Calu3 (cell line): ENCODE results near the gene NLRP9. TPM values are rescaled to one million over a fixed set of nuclear protein-coding genes. Genes with fewer than 3 reads are reported as not detected.

Experiments used
- BruUV-seq: library from RNA; stranded (reverse); fragments of 400-500 nt; replicated peaks from 2 replicates; lab custom pipeline; 2021; lab: Mats Ljungman, UMichigan
- CTCF ChIA-PET: fragments of 300-600 bp; sonication (Branson Sonifier 250); formaldehyde crosslinking; loops from one replicate; lab custom pipeline; 2022; ENCODE audit warnings: antibody characterized with exemption; lab: Charles Lee
- DNase-seq: peaks from one replicate; pipeline ENCODE4 v3.0.0; 2022
- H3K27ac Mint-ChIP-seq: one replicate; pipeline ENCODE4 v1.8.0; 2022; ENCODE audit warnings: mixed read lengths; ENCODE audit not compliant: unreplicated experiment
- H3K27me3 Mint-ChIP-seq: one replicate; pipeline ENCODE4 v1.8.0; 2022; ENCODE audit warnings: mixed read lengths; ENCODE audit not compliant: unreplicated experiment
- H3K36me3 Mint-ChIP-seq: one replicate; pipeline ENCODE4 v1.8.0; 2022; ENCODE audit warnings: mild to moderate bottlenecking, moderate library complexity, mixed read lengths; ENCODE audit not compliant: insufficient read depth, unreplicated experiment
- H3K4me1 Mint-ChIP-seq: one replicate; pipeline ENCODE4 v1.8.0; 2022; ENCODE audit warnings: mild to moderate bottlenecking, low read depth, mixed read lengths; ENCODE audit not compliant: unreplicated experiment
- H3K4me3 Mint-ChIP-seq: one replicate; pipeline ENCODE4 v1.8.0; 2022; ENCODE audit warnings: mild to moderate bottlenecking, low read depth, moderate library complexity, mixed read lengths; ENCODE audit not compliant: unreplicated experiment
- H3K9me3 Mint-ChIP-seq: one replicate; pipeline ENCODE4 v1.8.0; 2022; ENCODE audit warnings: low read depth, mixed read lengths; ENCODE audit not compliant: unreplicated experiment
- intact Hi-C: fragments of 100-400 bp; cut with micrococcal nuclease; formaldehyde crosslinking; loops from one replicate; pipeline ENCODE4 v1.10.0; 2022; ENCODE audit not compliant: unreplicated experiment
- total RNA-seq: library from RNA; stranded (reverse); gene quantifications from 2 replicates; pipeline ENCODE4 v1.2.3, GENCODE V29; 2022
- TF ChIP-seq, protein P1 (sequence below): fragments of 200-600 bp; IDR thresholded peaks from one replicate; pipeline ENCODE4 v1.8.0; 2022; ENCODE audit warnings: antibody characterized with exemption; ENCODE audit not compliant: unreplicated experiment

NLRP9 gene
- total RNA-seq, 1 experiment from 2014 or later = not detected

DNA sequence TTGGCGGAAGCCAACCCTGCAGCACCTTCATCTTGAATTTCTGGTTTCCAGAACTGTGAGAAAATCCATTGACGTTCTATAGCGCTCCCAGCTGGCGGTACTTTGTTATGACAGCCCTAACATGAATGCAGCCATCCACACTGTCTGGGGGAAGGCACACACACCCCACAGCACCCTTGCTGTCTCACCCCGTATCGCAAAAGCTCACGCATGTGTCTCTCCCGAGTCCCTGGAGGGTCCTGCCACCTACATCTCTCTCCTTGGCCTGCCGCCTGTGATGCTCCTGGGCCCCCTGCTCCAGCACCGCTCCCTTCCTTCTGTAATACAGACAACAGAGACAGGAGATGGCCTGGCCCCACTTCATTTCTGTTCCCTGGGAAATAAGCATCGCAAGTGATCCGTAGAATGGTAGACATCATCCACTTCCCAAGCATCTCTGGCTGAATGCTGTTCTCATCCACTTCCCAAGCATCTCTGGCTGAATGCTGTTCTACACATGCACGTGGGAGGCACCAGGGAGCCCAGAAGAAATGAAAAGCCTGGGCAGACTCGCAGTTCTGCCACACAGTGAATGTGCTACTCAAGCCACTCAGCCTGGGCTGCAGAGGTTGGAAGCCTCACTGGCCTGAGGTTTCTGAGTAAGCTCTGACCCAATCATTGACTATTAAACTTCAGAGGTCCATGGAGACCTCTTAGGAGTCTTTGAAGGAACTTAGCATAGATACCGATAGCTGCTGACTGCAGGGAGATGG, 33.5 kb downstream of the NLRP9 start:
- no peak for DNase-seq
- Mint-ChIP-seq H3K27ac (no peak overlapping the region), H3K27me3 (peaks cover 14% of the 10 kb centered on the region), H3K4me3 (no peak overlapping the region), H3K4me1 (no peaks in the 10 kb centered on the region), H3K9me3 (peaks cover 3% of the 10 kb centered on the region), H3K36me3 (peaks cover 39% of the 10 kb centered on the region)
- no TSS peak for BruUV-seq
- intact Hi-C loops = no loop called here
- TF ChIP-seq, protein P1, sequence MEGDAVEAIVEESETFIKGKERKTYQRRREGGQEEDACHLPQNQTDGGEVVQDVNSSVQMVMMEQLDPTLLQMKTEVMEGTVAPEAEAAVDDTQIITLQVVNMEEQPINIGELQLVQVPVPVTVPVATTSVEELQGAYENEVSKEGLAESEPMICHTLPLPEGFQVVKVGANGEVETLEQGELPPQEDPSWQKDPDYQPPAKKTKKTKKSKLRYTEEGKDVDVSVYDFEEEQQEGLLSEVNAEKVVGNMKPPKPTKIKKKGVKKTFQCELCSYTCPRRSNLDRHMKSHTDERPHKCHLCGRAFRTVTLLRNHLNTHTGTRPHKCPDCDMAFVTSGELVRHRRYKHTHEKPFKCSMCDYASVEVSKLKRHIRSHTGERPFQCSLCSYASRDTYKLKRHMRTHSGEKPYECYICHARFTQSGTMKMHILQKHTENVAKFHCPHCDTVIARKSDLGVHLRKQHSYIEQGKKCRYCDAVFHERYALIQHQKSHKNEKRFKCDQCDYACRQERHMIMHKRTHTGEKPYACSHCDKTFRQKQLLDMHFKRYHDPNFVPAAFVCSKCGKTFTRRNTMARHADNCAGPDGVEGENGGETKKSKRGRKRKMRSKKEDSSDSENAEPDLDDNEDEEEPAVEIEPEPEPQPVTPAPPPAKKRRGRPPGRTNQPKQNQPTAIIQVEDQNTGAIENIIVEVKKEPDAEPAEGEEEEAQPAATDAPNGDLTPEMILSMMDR = no peak
- CTCF ChIA-PET = interaction anchor here (0.9 kb wide), 1 partner anchor 57 kb away, joined by 3 read pairs; the partner anchor contains the start of gene CCDC106

GRCh38 chr19:55703790-55704215, 34.4 kb downstream of the NLRP9 start:
- no peak for DNase-seq
- Mint-ChIP-seq H3K27me3 (peaks cover 5% of the 10 kb centered on the region), H3K4me1 (no peaks in the 10 kb centered on the region), H3K4me3 (no peak overlapping the region), H3K27ac (no peak overlapping the region), H3K36me3 (peaks cover 40% of the 10 kb centered on the region), H3K9me3 (peaks cover 3% of the 10 kb centered on the region)
- intact Hi-C loops = no loop called here
- CTCF ChIA-PET = no interaction called here
- no TSS peak for BruUV-seq
- TF ChIP-seq, protein P1 = peak; percentile 60

DNA sequence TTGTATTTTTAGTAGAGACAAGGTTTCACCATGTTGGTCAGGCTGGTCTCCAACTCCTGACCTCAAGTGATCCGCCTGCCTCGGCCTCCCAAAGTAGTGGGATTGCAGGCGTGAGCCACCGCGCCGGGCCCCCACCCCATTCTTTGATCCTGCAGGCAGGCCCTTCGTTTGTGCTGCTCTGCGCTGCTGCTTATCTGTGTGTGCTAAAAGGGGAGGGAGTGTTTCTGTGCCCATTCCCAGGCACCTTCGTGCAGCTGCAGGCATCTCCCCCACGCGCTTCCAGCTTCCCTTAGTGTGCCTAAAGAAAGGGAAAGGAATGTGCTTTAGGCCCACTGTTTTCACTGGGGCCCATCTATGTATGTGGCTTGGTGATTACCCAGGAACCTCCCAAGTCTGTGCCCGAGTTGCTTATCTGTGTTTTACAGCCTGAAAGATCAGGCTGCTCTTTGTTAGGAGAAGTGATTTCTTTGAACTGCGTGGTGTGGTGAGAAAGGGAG, 36.0 kb downstream of the NLRP9 start:
- H3K36me3 Mint-ChIP-seq = peaks cover 45% of the 10 kb centered on the region
- no peaks in the 10 kb centered on the region for H3K27me3 Mint-ChIP-seq
- DNase-seq = no peak
- CTCF ChIA-PET = no interaction called here
- no TSS peak for BruUV-seq
- no peak overlapping the region for H3K27ac Mint-ChIP-seq
- H3K9me3 Mint-ChIP-seq = peaks cover 3% of the 10 kb centered on the region
- no peak overlapping the region for H3K4me3 Mint-ChIP-seq
- intact Hi-C loops = no loop called here
- H3K4me1 Mint-ChIP-seq = no peaks in the 10 kb centered on the region
- TF ChIP-seq, protein P1 = no peak

DNA sequence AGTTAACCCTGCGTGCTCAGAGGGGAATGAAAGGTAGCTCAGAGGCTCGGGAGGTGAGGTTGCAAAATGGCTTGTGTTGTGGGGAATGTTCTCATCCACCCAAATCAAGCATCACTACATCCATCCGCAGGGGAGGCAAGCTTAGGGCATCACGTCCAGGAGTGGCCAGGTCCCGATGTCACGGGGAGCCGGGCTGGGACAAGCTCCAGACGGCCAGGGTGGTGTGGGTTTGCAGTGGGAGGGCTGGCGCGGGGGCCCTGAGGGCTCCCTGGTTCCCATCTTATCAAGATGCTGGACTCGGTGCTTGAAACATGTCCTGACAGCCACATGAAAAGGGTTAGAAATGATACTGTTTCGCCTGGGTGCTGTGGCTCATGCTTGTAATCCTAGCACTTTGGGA, 37.4 kb downstream of the NLRP9 start:
- Mint-ChIP-seq H3K36me3 (peaks cover 58% of the 10 kb centered on the region), H3K27ac (no peak overlapping the region), H3K9me3 (peaks cover 3% of the 10 kb centered on the region), H3K27me3 (no peaks in the 10 kb centered on the region), H3K4me1 (no peaks in the 10 kb centered on the region), H3K4me3 (no peak overlapping the region)
- TF ChIP-seq, protein P1 = no peak
- BruUV-seq = no TSS peak
- no peak for DNase-seq
- CTCF ChIA-PET = no interaction called here
- intact Hi-C loops = no loop called here
